Effector memory CD4-positive, alpha-beta T cell (primary cell): ENCODE results near the gene AGO4.
"Not testable (repeated sequence)": the region's sequence is repeated elsewhere in the genome, so short reads cannot be mapped to it uniquely, and the experiment has no call there.

Source experiments
- DNase-seq, 3 donors: peaks; one replicate each; pipeline ENCODE4 v3.0.0-alpha.2; 2020
- H3K27ac ChIP-seq: 2 replicates; pipeline ENCODE4 v1.7.0; 2013; ENCODE audit warnings: mild to moderate bottlenecking, low read length, moderate library complexity; ENCODE audit not compliant: insufficient read depth, poor library complexity, severe bottlenecking
- H3K27me3 ChIP-seq: replicated peaks from 2 replicates; pipeline ENCODE4 v1.7.0; 2013; ENCODE audit warnings: mild to moderate bottlenecking, low read length; ENCODE audit not compliant: insufficient read depth, control insufficient read depth, poor library complexity, severe bottlenecking
- H3K36me3 ChIP-seq: 2 replicates; pipeline ENCODE4 v1.7.0; 2013; ENCODE audit warnings: mild to moderate bottlenecking, low read length, moderate library complexity; ENCODE audit not compliant: control insufficient read depth, insufficient read depth
- H3K4me1 ChIP-seq: 2 replicates; pipeline ENCODE4 v1.7.0; 2013; ENCODE audit warnings: low read length, mild to moderate bottlenecking; ENCODE audit not compliant: control insufficient read depth, insufficient read depth, poor library complexity, severe bottlenecking
- H3K4me3 ChIP-seq: 2 replicates; pipeline ENCODE4 v1.7.0; 2013; ENCODE audit warnings: low read length, low read depth, mild to moderate bottlenecking; ENCODE audit not compliant: insufficient read depth, poor library complexity, severe bottlenecking
- H3K9me3 ChIP-seq: 2 replicates; pipeline ENCODE4 v1.7.0; 2013; ENCODE audit warnings: mild to moderate bottlenecking, low read length, moderate library complexity; ENCODE audit not compliant: control insufficient read depth

The AGO4 gene

DNA sequence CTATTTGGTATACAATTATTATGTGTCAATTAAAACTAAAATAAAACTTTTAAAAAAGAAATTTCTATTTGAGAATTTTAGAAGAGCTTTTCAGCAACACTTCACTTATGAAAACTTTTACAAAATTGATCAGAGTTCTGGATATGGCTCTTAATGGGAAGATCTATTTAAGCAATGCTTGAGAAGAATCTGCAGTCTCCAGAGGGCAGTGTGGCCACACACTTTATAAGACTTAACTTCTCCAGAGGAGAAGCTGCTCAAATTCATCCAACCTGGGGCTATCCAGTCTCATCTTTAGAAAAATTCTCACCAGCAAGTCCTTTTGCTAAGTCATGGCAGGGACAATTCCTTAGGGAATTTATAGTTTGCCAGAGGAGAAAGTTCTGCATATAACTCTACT lies 50.0 kb downstream of the AGO4 start:
- H3K4me1 ChIP-seq = no peaks in the 10 kb centered on the region
- H3K36me3 ChIP-seq = peaks cover 5% of the 10 kb centered on the region
- H3K27ac ChIP-seq = no peak overlapping the region
- no peaks in the 10 kb centered on the region for H3K9me3 ChIP-seq
- DNase-seq = no peak
- H3K27me3 ChIP-seq = no peaks in the 10 kb centered on the region
- no peak overlapping the region for H3K4me3 ChIP-seq

DNA sequence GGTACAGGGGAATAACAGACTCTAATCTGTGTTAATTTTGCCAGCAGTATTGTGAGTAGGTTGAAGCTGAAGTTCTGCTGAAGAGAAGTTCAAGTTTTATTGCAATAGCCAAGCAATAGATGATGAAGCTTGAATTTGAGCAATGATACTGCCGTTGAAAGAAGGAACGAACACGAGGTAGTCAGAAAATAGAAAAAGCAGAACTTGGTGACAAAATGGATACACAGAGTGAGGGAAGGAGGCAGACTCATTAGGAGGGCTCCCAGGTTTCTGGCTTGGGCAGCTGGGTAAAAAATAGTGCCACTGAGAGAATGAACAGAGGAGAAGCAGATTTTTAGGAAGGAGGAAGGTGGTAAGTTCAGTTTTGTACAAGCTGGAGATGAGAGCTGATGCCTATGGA lies 52.9 kb downstream of the AGO4 start:
- H3K36me3 ChIP-seq = no peaks in the 10 kb centered on the region
- H3K4me1 ChIP-seq = no peaks in the 10 kb centered on the region
- no peak overlapping the region for H3K27ac ChIP-seq
- H3K27me3 ChIP-seq = no peaks in the 10 kb centered on the region
- DNase-seq = no peak
- no peak overlapping the region for H3K4me3 ChIP-seq
- no peaks in the 10 kb centered on the region for H3K9me3 ChIP-seq

DNA sequence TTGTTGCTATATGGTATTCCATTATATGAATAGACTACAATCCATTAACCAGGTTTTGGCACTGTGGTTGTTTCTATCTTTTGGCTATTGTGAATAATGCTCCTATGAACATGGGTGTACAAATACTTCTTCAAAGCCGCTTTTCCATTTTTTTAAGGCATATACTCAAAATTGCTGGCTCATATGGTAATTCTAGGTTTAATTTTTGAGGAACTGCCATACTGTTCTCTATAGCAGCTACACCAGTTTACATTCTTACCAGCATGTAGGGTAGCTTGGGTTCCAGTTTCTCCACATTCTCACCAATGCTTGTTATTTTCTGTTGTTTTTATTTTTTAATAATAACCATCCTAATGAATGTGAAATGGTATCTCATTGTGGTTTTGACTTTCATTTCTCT lies 55.3 kb downstream of the AGO4 start:
- Histone ChIP-seq H3K4me1 (no peaks in the 10 kb centered on the region), H3K9me3 (no peaks in the 10 kb centered on the region), H3K27ac (no peak overlapping the region), H3K36me3 (no peaks in the 10 kb centered on the region), H3K27me3 (no peaks in the 10 kb centered on the region), H3K4me3 (no peak overlapping the region)
- DNase-seq = no peak

DNA sequence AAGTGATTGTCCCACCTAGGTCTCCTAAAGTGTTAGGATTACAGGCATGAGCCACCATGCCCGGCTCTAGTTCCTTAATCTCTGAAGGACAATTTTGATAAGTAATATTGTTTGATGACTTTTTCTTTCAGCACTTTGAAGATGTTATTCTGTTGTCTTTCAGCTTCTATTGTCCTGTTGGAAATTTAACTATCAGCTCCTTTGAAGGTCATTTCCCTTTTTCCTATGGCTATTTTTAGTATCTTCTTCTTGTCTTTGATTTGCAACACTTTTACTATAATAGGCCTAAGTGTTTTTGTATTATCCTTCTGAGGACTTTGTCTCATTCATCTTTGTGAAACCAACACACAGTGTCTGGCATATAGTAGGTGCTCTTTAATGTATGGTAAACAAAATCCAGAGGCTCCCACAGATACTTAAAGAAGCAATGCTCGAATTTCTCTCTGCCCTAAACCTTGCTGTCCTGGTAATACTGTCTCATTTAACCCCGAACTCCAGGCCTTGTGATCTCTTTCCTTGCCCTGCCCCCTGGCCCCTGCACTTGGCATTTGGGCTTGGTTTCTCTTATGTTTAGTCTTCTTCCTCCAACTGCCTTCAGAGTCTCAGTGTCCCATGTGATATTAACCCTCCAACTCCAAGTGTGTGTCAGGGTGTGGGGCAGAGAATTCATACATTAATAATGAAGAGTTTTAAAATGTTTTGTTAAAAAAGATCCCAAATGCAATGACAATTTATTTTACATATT lies 56.2 kb downstream of the AGO4 start:
- Histone ChIP-seq H3K36me3 (no peaks in the 10 kb centered on the region), H3K4me1 (no peaks in the 10 kb centered on the region), H3K27ac (no peak overlapping the region), H3K9me3 (no peaks in the 10 kb centered on the region), H3K4me3 (no peak overlapping the region), H3K27me3 (no peaks in the 10 kb centered on the region)
- DNase-seq = no peak

DNA sequence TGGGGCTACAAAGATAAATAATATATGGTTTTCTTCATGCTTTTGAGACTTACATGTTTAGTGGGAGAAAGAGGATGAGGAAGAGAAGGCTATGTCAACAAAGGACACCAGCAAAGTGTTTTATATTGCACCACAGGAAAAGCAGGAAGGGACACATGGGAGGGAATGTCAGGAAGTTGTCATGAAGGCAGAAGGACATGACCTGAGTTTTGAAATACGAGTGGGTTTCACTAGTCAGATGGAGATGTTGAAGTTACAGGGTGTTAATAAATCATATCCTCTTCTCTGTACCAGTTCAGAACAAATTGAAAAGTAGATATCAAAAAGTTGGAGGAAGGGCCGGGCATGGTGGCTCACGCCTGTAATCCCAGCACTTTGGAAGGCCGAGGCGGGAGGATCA lies 57.0 kb downstream of the AGO4 start:
- Histone ChIP-seq H3K4me1 (no peaks in the 10 kb centered on the region), H3K9me3 (no peaks in the 10 kb centered on the region), H3K36me3 (no peaks in the 10 kb centered on the region), H3K27me3 (no peaks in the 10 kb centered on the region), H3K4me3 (no peak overlapping the region), H3K27ac (no peak overlapping the region)
- DNase-seq = no peak

DNA sequence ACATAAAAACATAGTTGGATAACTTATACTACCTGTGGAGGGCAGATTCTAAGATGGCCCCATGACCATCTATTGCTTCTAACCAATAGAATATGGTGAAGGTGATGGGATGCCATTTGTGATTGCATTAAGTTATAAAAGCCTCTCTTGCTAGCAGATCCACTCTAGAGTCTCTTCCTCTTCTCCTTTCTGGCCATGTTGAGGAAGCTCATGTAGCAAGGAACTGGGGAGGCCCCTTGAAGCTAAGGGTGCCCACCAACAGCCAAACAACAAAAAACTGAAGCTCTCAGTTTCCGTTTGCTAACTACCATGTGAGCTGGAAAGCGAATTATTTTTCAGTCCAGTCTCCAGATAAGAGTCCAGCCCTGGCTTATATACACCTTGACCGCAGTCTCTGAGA lies 59.2 kb downstream of the AGO4 start:
- no peak for DNase-seq
- Histone ChIP-seq H3K27me3 (no peaks in the 10 kb centered on the region), H3K4me1 (no peaks in the 10 kb centered on the region)

DNA sequence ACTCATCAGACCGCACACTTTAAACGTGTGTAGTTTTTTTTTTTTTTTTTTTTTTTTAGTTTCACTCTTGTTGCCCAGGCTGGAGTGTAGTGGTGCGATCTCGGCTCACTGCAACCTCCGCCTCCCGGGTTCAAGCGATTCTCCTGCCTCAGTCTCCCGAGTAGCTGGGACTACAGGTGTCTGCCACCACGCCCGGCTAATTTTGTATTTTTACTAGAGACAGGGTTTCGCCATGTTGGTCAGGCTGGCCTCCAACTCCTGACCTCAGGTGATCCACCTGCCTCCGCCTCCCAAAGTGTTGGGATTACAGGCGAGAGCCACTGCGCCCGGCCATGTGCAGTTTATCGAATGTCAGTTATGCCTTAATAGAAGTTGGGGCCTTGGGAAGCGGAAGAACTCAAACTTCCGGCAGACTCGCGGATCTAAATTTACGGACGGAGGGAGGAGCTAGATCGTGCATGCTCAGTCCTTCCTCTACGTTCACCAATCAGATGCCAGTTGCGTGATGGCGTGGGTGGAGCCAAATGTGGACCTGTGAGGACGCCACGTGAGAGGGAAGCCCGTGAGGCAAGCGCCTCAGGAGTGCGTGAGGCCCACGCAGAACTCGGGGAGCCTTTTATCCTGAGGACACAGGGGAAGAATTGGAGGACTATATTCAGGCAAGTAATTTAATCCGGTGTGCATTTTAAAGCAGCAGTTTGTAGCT lies 61.6 kb downstream of the AGO4 start:
- not testable (repeated sequence) for H3K9me3 ChIP-seq, DNase-seq, H3K27me3 ChIP-seq, H3K27ac ChIP-seq, H3K36me3 ChIP-seq, H3K4me1 ChIP-seq, H3K4me3 ChIP-seq

More for the DNA sequence above, 59.2 kb downstream of the AGO4 start:
- no peaks in the 10 kb centered on the region for H3K9me3 ChIP-seq
- H3K4me3 ChIP-seq = no peak overlapping the region
- no peak overlapping the region for H3K27ac ChIP-seq
- no peaks in the 10 kb centered on the region for H3K36me3 ChIP-seq

DNA sequence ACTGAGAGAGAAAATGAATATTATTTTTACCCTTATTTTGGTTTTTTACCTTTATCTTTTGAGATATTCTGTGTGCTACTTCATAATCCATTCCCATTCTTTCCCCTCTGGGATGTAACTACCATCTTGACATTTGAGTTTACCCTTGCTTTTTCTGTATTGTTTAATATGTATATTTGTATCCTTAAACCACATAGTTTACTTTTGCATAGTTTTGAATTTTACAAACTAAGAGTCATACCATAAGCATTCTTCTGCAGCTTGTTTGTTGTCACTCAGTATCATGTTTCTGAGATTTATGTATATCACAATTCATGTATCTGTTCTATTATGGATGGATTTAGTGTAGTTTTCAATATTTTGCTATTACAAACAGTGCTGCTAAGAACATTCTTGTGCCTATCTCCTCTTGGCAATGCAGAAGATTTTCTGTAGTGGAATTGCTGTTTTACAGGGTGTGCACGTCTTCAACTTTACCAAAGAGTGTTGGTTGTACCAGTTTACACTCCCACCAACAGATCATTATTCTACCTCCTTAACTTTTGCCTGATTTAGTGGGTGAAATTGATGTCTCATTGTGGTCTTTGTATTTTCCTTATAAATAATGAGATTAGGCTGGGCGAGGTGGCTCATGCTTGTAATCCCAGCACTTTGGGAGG lies 63.0 kb downstream of the AGO4 start:
- H3K9me3 ChIP-seq = no peaks in the 10 kb centered on the region
- H3K36me3 ChIP-seq = no peaks in the 10 kb centered on the region
- H3K4me1 ChIP-seq = no peaks in the 10 kb centered on the region
- no peak overlapping the region for H3K27ac ChIP-seq
- no peaks in the 10 kb centered on the region for H3K27me3 ChIP-seq
- no peak for DNase-seq
- H3K4me3 ChIP-seq = no peak overlapping the region

DNA sequence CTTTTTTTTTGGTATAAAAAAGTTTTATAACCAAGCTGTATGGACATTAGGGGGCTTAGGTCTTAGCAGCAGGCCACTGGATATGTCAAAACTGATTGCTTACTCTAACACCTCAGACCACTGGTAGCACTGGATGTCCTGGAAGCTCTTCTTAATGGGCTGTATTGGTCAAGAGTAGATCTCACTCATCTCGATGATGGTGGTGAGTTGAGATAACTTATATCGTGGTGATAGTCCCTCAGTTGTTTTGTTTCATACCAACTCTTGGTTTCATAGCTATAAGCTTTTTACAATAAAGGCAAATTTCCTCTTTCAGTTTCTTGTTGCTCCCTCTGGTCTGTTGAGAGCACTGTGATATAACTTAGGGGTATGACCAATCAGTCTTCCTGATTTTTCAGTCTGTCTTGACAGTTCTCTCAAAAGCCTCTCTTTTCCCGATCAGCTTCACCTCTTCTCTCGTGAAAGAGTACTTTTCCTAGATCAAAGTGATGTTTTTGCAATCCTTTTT lies 65.5 kb downstream of the AGO4 start:
- Histone ChIP-seq H3K4me1 (no peaks in the 10 kb centered on the region), H3K4me3 (no peak overlapping the region), H3K27me3 (no peaks in the 10 kb centered on the region), H3K27ac (no peak overlapping the region), H3K36me3 (no peaks in the 10 kb centered on the region), H3K9me3 (no peaks in the 10 kb centered on the region)
- no peak for DNase-seq

DNA sequence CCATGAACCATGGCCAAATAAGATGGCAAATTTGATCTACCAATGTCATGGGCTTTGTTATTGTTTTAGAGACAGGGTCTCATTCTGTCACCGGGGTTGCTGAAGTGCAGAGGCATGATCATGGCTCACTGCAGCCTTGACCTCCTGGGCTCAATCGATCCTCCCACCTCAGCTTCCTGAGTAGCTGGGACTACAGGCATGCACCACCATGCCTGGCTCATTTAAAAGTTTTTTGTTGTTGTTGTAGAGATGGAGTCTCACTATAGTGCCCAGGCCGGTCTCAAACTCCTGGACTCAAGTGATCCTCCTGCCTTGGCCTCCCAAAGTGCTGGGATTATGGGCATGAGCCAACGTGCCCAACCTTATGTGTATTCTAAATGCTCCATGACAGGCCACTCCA lies 66.3 kb downstream of the AGO4 start:
- H3K9me3 ChIP-seq, H3K4me1 ChIP-seq, H3K27me3 ChIP-seq, H3K4me3 ChIP-seq, H3K27ac ChIP-seq, DNase-seq, H3K36me3 ChIP-seq: not testable (repeated sequence)
